Measurements from ENCODE around the gene RASGRP3. TPM values are rescaled to one million over a fixed set of nuclear protein-coding genes. Genes with fewer than 3 reads are reported as not detected.

The RASGRP3 gene
- total and polyA plus RNA-seq, 9 of the 15 experiments (the other 6 are each of a cell fraction or from before 2014, with no cell fraction given) = 0.18 to 1.7 (median 1.2) TPM

DNA sequence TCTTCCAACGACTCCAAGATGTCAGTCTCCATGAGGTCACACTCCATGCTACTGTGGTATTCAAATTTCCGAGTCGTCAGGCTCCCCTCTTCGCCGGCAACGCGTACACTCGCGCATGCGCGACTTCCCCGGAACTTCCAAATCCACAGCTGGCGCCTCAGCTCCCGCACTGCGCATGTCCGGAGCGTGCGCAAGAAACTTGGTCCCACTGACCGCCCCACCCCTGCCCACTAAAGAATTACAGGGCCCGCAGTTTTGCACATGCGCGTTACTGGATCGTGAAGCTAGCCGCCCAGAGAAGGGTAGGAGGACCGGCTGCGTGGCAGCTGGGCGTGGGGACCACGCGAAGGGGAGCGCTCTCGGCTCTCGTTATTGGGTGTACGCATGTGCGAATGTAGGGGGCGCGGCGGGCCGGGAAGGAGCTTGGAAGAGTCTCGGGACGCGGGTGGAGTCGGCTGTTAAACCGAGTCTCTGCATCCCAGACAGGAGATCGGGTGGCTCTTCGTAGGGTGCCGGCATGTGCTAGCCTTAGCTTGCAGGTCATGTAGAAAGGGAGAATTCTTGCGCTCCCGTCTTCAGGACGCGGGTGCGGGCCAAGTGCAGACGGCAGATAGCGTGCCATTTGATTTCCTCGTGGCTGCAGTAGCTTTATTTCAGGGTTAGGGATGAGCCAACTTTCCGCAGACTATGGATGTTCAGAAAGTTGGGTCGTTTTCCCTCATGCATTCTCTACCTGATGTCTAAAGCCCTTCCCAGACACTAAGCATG, 122.9 kb downstream of the RASGRP3 start, which contains the start of gene FAM98A (continued):
- TF ChIP-seq FOXA1 (IDR thresholded peaks at IDR 0.05; ENCODE audit: borderline replicate concordance) = no peak
- TF ChIP-seq ZNF79 (CRISPR knock-in tag; IDR thresholded peaks at IDR 0.05; ENCODE audit: low read depth) = no peak
- TF ChIP-seq ZNF695 (CRISPR knock-in tag; IDR thresholded peaks at IDR 0.05) = no peak
- TF ChIP-seq FOXK2 (conservative IDR thresholded peaks at IDR 0.05 in 1 of 2, IDR thresholded peaks at IDR 0.05 in 1 of 2; ENCODE audit: low read depth in 2 of 2) = peak in 1 of 2 experiments; percentile 26; a peak in 1 of 4 replicates
- no peak for TF ChIP-seq ZNF561 (CRISPR knock-in tag; conservative IDR thresholded peaks at IDR 0.05)
- TF ChIP-seq DMBX1 (CRISPR knock-in tag; IDR thresholded peaks at IDR 0.05; ENCODE audit: borderline replicate concordance) = peak; percentile 18; the same call in 1 of the 2 replicates
- TF ChIP-seq RAD51 (IDR thresholded peaks at IDR 0.05; ENCODE audit: borderline replicate concordance, low read depth) = no peak
- TF ChIP-seq RBFOX2 (IDR thresholded peaks at IDR 0.05; ENCODE audit: low read depth, low read length) = peak; percentile 82
- peak; percentile 39 for TF ChIP-seq ZFX (CRISPR knock-in tag; IDR thresholded peaks at IDR 0.05)
- TF ChIP-seq EP400 (IDR thresholded peaks at IDR 0.05) = peak; percentile 92
- no peak for TF ChIP-seq ZNF696 (CRISPR knock-in tag; conservative IDR thresholded peaks at IDR 0.05)
- TF ChIP-seq NFE2L1 (tag; IDR thresholded peaks at IDR 0.05; ENCODE audit: borderline replicate concordance, low read depth) = no peak
- no peak for TF ChIP-seq PPARD (CRISPR knock-in tag; IDR thresholded peaks at IDR 0.05)
- TF ChIP-seq, protein P1, sequence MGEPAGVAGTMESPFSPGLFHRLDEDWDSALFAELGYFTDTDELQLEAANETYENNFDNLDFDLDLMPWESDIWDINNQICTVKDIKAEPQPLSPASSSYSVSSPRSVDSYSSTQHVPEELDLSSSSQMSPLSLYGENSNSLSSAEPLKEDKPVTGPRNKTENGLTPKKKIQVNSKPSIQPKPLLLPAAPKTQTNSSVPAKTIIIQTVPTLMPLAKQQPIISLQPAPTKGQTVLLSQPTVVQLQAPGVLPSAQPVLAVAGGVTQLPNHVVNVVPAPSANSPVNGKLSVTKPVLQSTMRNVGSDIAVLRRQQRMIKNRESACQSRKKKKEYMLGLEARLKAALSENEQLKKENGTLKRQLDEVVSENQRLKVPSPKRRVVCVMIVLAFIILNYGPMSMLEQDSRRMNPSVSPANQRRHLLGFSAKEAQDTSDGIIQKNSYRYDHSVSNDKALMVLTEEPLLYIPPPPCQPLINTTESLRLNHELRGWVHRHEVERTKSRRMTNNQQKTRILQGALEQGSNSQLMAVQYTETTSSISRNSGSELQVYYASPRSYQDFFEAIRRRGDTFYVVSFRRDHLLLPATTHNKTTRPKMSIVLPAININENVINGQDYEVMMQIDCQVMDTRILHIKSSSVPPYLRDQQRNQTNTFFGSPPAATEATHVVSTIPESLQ (CRISPR knock-in tag; IDR thresholded peaks at IDR 0.05) = 0 out of 2 replicates have a peak, but pooled peaks have one; percentile 1
- peak; percentile 98 for TF ChIP-seq L3MBTL2 (IDR thresholded peaks at IDR 0.05)
- TF ChIP-seq ETV5 (CRISPR knock-in tag; IDR thresholded peaks at IDR 0.05; ENCODE audit: low read depth) = no peak; the same call in 1 of the 2 replicates
- TF ChIP-seq GTF2E2 (tag; IDR thresholded peaks at IDR 0.05) = no peak
- no peak for TF ChIP-seq CSDE1 (IDR thresholded peaks at IDR 0.05)
- TF ChIP-seq SMARCC2 (IDR thresholded peaks at IDR 0.05; ENCODE audit: low read depth) = no peak
- no peak for TF ChIP-seq PCBP1 (IDR thresholded peaks at IDR 0.05; ENCODE audit: low read depth, low read length, poor library complexity, severe bottlenecking)
- TF ChIP-seq ZNF165 (CRISPR knock-in tag; IDR thresholded peaks at IDR 0.05; ENCODE audit: borderline replicate concordance) = no peak
- TF ChIP-seq ZBTB8A (IDR thresholded peaks at IDR 0.05; ENCODE audit: partially characterized antibody) = no peak
- TF ChIP-seq TEAD1 (CRISPR knock-in tag; IDR thresholded peaks at IDR 0.05) = peak in 1 of 2 experiments; percentile 91; a peak in 2 of 4 replicates
- TF ChIP-seq ZNF174 (CRISPR knock-in tag; IDR thresholded peaks at IDR 0.05) = no peak
- no peak for TF ChIP-seq XRCC4 (IDR thresholded peaks at IDR 0.05; ENCODE audit: extremely low read depth, insufficient read depth, insufficient read length)
- TF ChIP-seq, protein P2, sequence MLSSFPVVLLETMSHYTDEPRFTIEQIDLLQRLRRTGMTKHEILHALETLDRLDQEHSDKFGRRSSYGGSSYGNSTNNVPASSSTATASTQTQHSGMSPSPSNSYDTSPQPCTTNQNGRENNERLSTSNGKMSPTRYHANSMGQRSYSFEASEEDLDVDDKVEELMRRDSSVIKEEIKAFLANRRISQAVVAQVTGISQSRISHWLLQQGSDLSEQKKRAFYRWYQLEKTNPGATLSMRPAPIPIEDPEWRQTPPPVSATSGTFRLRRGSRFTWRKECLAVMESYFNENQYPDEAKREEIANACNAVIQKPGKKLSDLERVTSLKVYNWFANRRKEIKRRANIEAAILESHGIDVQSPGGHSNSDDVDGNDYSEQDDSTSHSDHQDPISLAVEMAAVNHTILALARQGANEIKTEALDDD (IDR thresholded peaks at IDR 0.05) = no peak
- no peak for TF ChIP-seq ZNF444 (CRISPR knock-in tag; IDR thresholded peaks at IDR 0.05)
- TF ChIP-seq XRCC5 (IDR thresholded peaks at IDR 0.05; ENCODE audit: low read depth, low read length) = 0 out of 2 replicates have a peak, but pooled peaks have one; percentile 32

All from K562 (cell line).